ENCODE measurements around the gene PSMD11. TPM values are rescaled to one million over a fixed set of nuclear protein-coding genes. Genes with fewer than 3 reads are reported as not detected.

PSMD11 gene
- total and polyA plus RNA-seq, 8 donors: 22.1 to 39.4 (median 32.7) TPM

- Histone ChIP-seq H3K4me3 (no peak overlapping the region), H3K9me3 (no peaks in the 10 kb centered on the region), H3K4me1 (no peaks in the 10 kb centered on the region), H3K27ac (no peak overlapping the region), H3K27me3 (no peaks in the 10 kb centered on the region), H3K36me3 (no peaks in the 10 kb centered on the region)
- DNase-seq (no peak), FAIRE-seq (no peak), ATAC-seq (no peak)
- TF ChIP-seq, protein P1, sequence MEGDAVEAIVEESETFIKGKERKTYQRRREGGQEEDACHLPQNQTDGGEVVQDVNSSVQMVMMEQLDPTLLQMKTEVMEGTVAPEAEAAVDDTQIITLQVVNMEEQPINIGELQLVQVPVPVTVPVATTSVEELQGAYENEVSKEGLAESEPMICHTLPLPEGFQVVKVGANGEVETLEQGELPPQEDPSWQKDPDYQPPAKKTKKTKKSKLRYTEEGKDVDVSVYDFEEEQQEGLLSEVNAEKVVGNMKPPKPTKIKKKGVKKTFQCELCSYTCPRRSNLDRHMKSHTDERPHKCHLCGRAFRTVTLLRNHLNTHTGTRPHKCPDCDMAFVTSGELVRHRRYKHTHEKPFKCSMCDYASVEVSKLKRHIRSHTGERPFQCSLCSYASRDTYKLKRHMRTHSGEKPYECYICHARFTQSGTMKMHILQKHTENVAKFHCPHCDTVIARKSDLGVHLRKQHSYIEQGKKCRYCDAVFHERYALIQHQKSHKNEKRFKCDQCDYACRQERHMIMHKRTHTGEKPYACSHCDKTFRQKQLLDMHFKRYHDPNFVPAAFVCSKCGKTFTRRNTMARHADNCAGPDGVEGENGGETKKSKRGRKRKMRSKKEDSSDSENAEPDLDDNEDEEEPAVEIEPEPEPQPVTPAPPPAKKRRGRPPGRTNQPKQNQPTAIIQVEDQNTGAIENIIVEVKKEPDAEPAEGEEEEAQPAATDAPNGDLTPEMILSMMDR (IDR thresholded peaks at IDR 0.05): no peak
- intact Hi-C loops (cut with DNase I): no loop called here
- 87 to 91% methylated on average over 15 of the region's 15 CpGs for WGBS, 2 donors
Observed at GRCh38 chr17:32493571-32493970, 49.3 kb downstream of the PSMD11 start.

GRCh38 chr17:32493976-32494513, 49.7 kb downstream of the PSMD11 start:
- DNase-seq (peak in 1 of 6 donors; percentile 73), FAIRE-seq (no peak), ATAC-seq (no peak)
- Histone ChIP-seq H3K4me1 (no peaks in the 10 kb centered on the region), H3K27me3 (no peaks in the 10 kb centered on the region), H3K36me3 (no peaks in the 10 kb centered on the region), H3K27ac (no peak overlapping the region), H3K9me3 (no peaks in the 10 kb centered on the region), H3K4me3 (no peak overlapping the region)
- TF ChIP-seq, protein P1 (IDR thresholded peaks at IDR 0.05): no peak
- intact Hi-C loops (cut with DNase I): no loop called here
- WGBS, 2 donors: 93 to 97% methylated on average over 11 of the region's 11 CpGs

- Histone ChIP-seq H3K36me3 (no peaks in the 10 kb centered on the region), H3K4me3 (no peak overlapping the region), H3K27me3 (no peaks in the 10 kb centered on the region), H3K27ac (no peak overlapping the region), H3K9me3 (no peaks in the 10 kb centered on the region), H3K4me1 (no peaks in the 10 kb centered on the region)
- 92 to 93% methylated on average over 34 of the region's 34 CpGs for WGBS, 2 donors
- no peak for ATAC-seq
- FAIRE-seq: no peak
- peak in 1 of 6 donors; percentile 69 for DNase-seq
- intact Hi-C loops (cut with DNase I): no loop called here
- TF ChIP-seq, protein P1 (IDR thresholded peaks at IDR 0.05): no peak
Observed at GRCh38 chr17:32494621-32495358, 50.5 kb downstream of the PSMD11 start.

- TF ChIP-seq, protein P1 (IDR thresholded peaks at IDR 0.05): no peak
- ATAC-seq: peak in 3 of 4 donors; percentile 52 to 67 (median 66)
- Histone ChIP-seq H3K9me3 (no peaks in the 10 kb centered on the region), H3K4me3 (peak overlapping the region in 1 of 4 donors; percentile 12), H3K4me1 (no peaks in the 10 kb centered on the region), H3K27ac (no peak overlapping the region), H3K27me3 (no peaks in the 10 kb centered on the region), H3K36me3 (no peaks in the 10 kb centered on the region)
- DNase-seq: peak in 4 of 6 donors; percentile 15 to 76 (median 70)
- 58 to 66% methylated on average over 44 to 45 of the region's 45 CpGs for WGBS, 2 donors
- FAIRE-seq: no peak
- intact Hi-C loops (cut with DNase I): no loop called here
Observed at GRCh38 chr17:32495359-32496231, 51.3 kb downstream of the PSMD11 start.

Measured in pancreas (tissue), 10 donors.